Fibroblast of lung (primary cell): ENCODE data around the gene TRIM36. TPM values are rescaled to one million over a fixed set of nuclear protein-coding genes. Genes with fewer than 3 reads are reported as not detected.

Experiments
- DNase-seq, 2 donors: peaks; one replicate each; pipeline versions ENCODE4 v3.0.0 to v3.0.0-alpha.2; 2010; ENCODE audit warnings: low read depth in 2 of 2
- H2AFZ ChIP-seq: 2 replicates; pipeline ENCODE4 v1.5.1; 2012; ENCODE audit warnings: low read length, control low read depth, inconsistent platforms
- H3K27ac ChIP-seq: 2 replicates; pipeline ENCODE4 v1.5.1; 2011; ENCODE audit warnings: low read length, control low read depth; ENCODE audit not compliant: insufficient read depth
- H3K27me3 ChIP-seq: 2 replicates; pipeline ENCODE4 v1.5.1; 2011; ENCODE audit warnings: mild to moderate bottlenecking, low read length; ENCODE audit not compliant: control insufficient read depth, insufficient read depth
- H3K36me3 ChIP-seq: 2 replicates; pipeline ENCODE4 v1.5.1; 2011; ENCODE audit warnings: low read length; ENCODE audit not compliant: control insufficient read depth, insufficient read depth
- H3K4me1 ChIP-seq: 2 replicates; pipeline ENCODE4 v1.5.1; 2011; ENCODE audit warnings: low read length; ENCODE audit not compliant: control insufficient read depth, insufficient read depth; ENCODE audit errors: extremely low read depth
- H3K4me2 ChIP-seq: 2 replicates; pipeline ENCODE4 v1.5.1; 2011; ENCODE audit warnings: low read length, control low read depth; ENCODE audit not compliant: insufficient read depth; ENCODE audit errors: extremely low read depth
- H3K4me3 ChIP-seq, 4 experiments: fragments of 200-600 bp in 1 of 4; sonication (generic) in 1 of 4; replicated peaks in 1 of 4; 2 replicates each; pipeline ENCODE4 v1.5.1; 2011 to 2016; ENCODE audit warnings: low read length in 4 of 4, low read depth in 3 of 4, mild to moderate bottlenecking in 3 of 4, control low read depth in 2 of 4, inconsistent platforms in 1 of 4, mixed read lengths in 1 of 4; ENCODE audit not compliant: insufficient read depth in 1 of 4; ENCODE audit errors: control extremely low read depth in 1 of 4
- H3K79me2 ChIP-seq: 2 replicates; pipeline ENCODE4 v1.5.1; 2012; ENCODE audit warnings: mild to moderate bottlenecking, low read length, inconsistent platforms; ENCODE audit not compliant: control insufficient read depth, insufficient read depth
- H3K9ac ChIP-seq: 2 replicates; pipeline ENCODE4 v1.5.1; 2011; ENCODE audit warnings: mild to moderate bottlenecking, low read length, control low read depth; ENCODE audit not compliant: insufficient read depth
- H3K9me3 ChIP-seq: 2 replicates; pipeline ENCODE4 v1.5.1; 2012; ENCODE audit warnings: low read depth, low read length; ENCODE audit not compliant: control insufficient read depth, insufficient read depth
- H4K20me1 ChIP-seq: 2 replicates; pipeline ENCODE4 v1.5.1; 2011; ENCODE audit warnings: low read length; ENCODE audit not compliant: control insufficient read depth, insufficient read depth; ENCODE audit errors: extremely low read depth
- EZH2 ChIP-seq: IDR thresholded peaks from 2 replicates; pipeline ENCODE4 v1.5.1; 2012; ENCODE audit warnings: low read length, control low read depth, mild to moderate bottlenecking; ENCODE audit errors: missing control alignments
- polyA plus RNA-seq, 2 donors: library from polyadenylated mRNA; depleted of rRNA in 1 of 2; stranded (reverse) in 1 of 2; unstranded in 1 of 2; fragments of >200 nt; gene quantifications; 2 replicates each; pipeline ENCODE4 v1.2.1, GENCODE V29; 2011 to 2012; ENCODE audit warnings: missing spikeins in 1 of 2
- total RNA-seq: library from RNA; depleted of rRNA; stranded (reverse); fragments of >200 nt; gene quantifications from 2 replicates; pipeline ENCODE4 v1.2.1, GENCODE V29; 2014
- TF ChIP-seq, protein P1 (sequence below), 2 donors: IDR thresholded peaks in 1 of 2; conservative IDR thresholded peaks in 1 of 2; 1 replicate in 1 of 2; 2 replicates in 1 of 2; pipeline ENCODE4 v1.5.1; 2011 to 2012; ENCODE audit warnings: low read length in 2 of 2, control low read depth in 1 of 2, inconsistent platforms in 1 of 2, low read depth in 1 of 2, mild to moderate bottlenecking in 1 of 2

TRIM36 gene
- total and polyA plus RNA-seq, 2 donors (not counting 1 experiment from before 2014, with no cell fraction given), result 0.12 to 0.33 TPM

GRCh38 chr5:115190388-115190787 lies 20.7 kb upstream of the TRIM36 start:
- H3K9ac ChIP-seq, result no peak overlapping the region
- H3K9me3 ChIP-seq, result no peaks in the 10 kb centered on the region
- no peaks in the 10 kb centered on the region for H4K20me1 ChIP-seq
- no peak overlapping the region for H2AFZ ChIP-seq
- H3K4me2 ChIP-seq, result no peak overlapping the region
- TF ChIP-seq, protein P1, sequence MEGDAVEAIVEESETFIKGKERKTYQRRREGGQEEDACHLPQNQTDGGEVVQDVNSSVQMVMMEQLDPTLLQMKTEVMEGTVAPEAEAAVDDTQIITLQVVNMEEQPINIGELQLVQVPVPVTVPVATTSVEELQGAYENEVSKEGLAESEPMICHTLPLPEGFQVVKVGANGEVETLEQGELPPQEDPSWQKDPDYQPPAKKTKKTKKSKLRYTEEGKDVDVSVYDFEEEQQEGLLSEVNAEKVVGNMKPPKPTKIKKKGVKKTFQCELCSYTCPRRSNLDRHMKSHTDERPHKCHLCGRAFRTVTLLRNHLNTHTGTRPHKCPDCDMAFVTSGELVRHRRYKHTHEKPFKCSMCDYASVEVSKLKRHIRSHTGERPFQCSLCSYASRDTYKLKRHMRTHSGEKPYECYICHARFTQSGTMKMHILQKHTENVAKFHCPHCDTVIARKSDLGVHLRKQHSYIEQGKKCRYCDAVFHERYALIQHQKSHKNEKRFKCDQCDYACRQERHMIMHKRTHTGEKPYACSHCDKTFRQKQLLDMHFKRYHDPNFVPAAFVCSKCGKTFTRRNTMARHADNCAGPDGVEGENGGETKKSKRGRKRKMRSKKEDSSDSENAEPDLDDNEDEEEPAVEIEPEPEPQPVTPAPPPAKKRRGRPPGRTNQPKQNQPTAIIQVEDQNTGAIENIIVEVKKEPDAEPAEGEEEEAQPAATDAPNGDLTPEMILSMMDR (conservative IDR thresholded peaks at IDR 0.05 in 1 of 2, IDR thresholded peaks at IDR 0.05 in 1 of 2; ENCODE audit: low read depth in 1 of 2, low read length in 2 of 2), result no peak
- TF ChIP-seq EZH2, result no peak
- H3K27me3 ChIP-seq, result no peaks in the 10 kb centered on the region
- DNase-seq, result no peak
- no peak overlapping the region for H3K4me3 ChIP-seq
- no peaks in the 10 kb centered on the region for H3K79me2 ChIP-seq
- no peak overlapping the region for H3K27ac ChIP-seq
- no peaks in the 10 kb centered on the region for H3K36me3 ChIP-seq
- no peaks in the 10 kb centered on the region for H3K4me1 ChIP-seq

- H3K4me3 ChIP-seq, result no peak overlapping the region
- DNase-seq, result no peak
- no peaks in the 10 kb centered on the region for H3K27me3 ChIP-seq
- H3K4me2 ChIP-seq, result no peak overlapping the region
- H3K27ac ChIP-seq, result no peak overlapping the region
- H3K36me3 ChIP-seq, result no peaks in the 10 kb centered on the region
- no peaks in the 10 kb centered on the region for H3K4me1 ChIP-seq
- H3K79me2 ChIP-seq, result no peaks in the 10 kb centered on the region
- H3K9ac ChIP-seq, result no peak overlapping the region
- H3K9me3 ChIP-seq, result no peaks in the 10 kb centered on the region
- no peak for TF ChIP-seq EZH2
- TF ChIP-seq, protein P1 (conservative IDR thresholded peaks at IDR 0.05 in 1 of 2, IDR thresholded peaks at IDR 0.05 in 1 of 2; ENCODE audit: low read depth in 1 of 2, low read length in 2 of 2), result no peak
- H2AFZ ChIP-seq, result no peak overlapping the region
- H4K20me1 ChIP-seq, result no peaks in the 10 kb centered on the region
These were observed 20.2 kb upstream of the TRIM36 start for GRCh38 chr5:115189866-115190265.

- Histone ChIP-seq H3K27me3 (peaks cover 6% of the 10 kb centered on the region), H3K4me3 (no peak overlapping the region), H2AFZ (no peak overlapping the region), H4K20me1 (no peaks in the 10 kb centered on the region), H3K9ac (no peak overlapping the region), H3K4me1 (no peaks in the 10 kb centered on the region), H3K27ac (no peak overlapping the region), H3K4me2 (no peak overlapping the region), H3K9me3 (no peaks in the 10 kb centered on the region), H3K36me3 (no peaks in the 10 kb centered on the region), H3K79me2 (no peaks in the 10 kb centered on the region)
- no peak for DNase-seq
- TF ChIP-seq EZH2, result no peak
- TF ChIP-seq, protein P1 (conservative IDR thresholded peaks at IDR 0.05 in 1 of 2, IDR thresholded peaks at IDR 0.05 in 1 of 2; ENCODE audit: low read depth in 1 of 2, low read length in 2 of 2), result no peak
These were observed 17.1 kb upstream of the TRIM36 start for GRCh38 chr5:115186794-115187193.
